GM20000 (cell line): ENCODE measurements around the gene P4HA3.

Experiments used
- DNase-seq: peaks from one replicate; pipeline ENCODE4 v3.0.0; 2012; ENCODE audit warnings: low spot score
- CTCF ChIP-seq: IDR thresholded peaks from 2 replicates; pipeline ENCODE4 v1.5.1; 2012; ENCODE audit warnings: mild to moderate bottlenecking, control low read depth; ENCODE audit errors: extremely low read depth, missing control alignments

The P4HA3 gene

GRCh38 chr11:74288911-74289310 is 22.5 kb downstream of the P4HA3 start:
- no peak for DNase-seq
- TF ChIP-seq CTCF = no peak

GRCh38 chr11:74288161-74288560 is 23.3 kb downstream of the P4HA3 start:
- DNase-seq = no peak
- TF ChIP-seq CTCF = no peak

GRCh38 chr11:74284466-74284865 is 27.0 kb downstream of the P4HA3 start:
- DNase-seq = no peak
- TF ChIP-seq CTCF = no peak

- TF ChIP-seq CTCF = no peak
- DNase-seq = no peak
Observed at GRCh38 chr11:74283580-74284180, 27.8 kb downstream of the P4HA3 start.

GRCh38 chr11:74282914-74283371 is 28.5 kb downstream of the P4HA3 start:
- DNase-seq = no peak
- TF ChIP-seq CTCF = no peak

GRCh38 chr11:74282421-74282820 is 29.0 kb downstream of the P4HA3 start:
- no peak for TF ChIP-seq CTCF
- no peak for DNase-seq

- DNase-seq = no peak
- TF ChIP-seq CTCF = no peak
Observed at GRCh38 chr11:74280494-74280893, 30.9 kb downstream of the P4HA3 start.
